ENCODE results near the gene C1QL1.
A peak's percentile ranks its signal among the peaks of the same experiment; 100 is the strongest.

C1QL1 gene

GRCh38 chr17:44913676-44914075, 54.4 kb downstream of the C1QL1 start:
- FAIRE-seq: no peak
- DNase-seq (ENCODE audit: insufficient read length, low spot score): no peak

GRCh38 chr17:44912763-44913544, 55.1 kb downstream of the C1QL1 start:
- DNase-seq (ENCODE audit: insufficient read length, low spot score) (no peak), FAIRE-seq (no peak)
- TF ChIP-seq CTCF (IDR thresholded peaks at IDR 0.05; ENCODE audit: insufficient read depth, missing control alignments): no peak

More at GRCh38 chr17:44913676-44914075, 54.4 kb downstream of the C1QL1 start:
- TF ChIP-seq CTCF (IDR thresholded peaks at IDR 0.05; ENCODE audit: insufficient read depth, missing control alignments): no peak

GRCh38 chr17:44911133-44912001, 56.7 kb downstream of the C1QL1 start:
- TF ChIP-seq CTCF (IDR thresholded peaks at IDR 0.05; ENCODE audit: insufficient read depth, missing control alignments): peak; percentile 42
- FAIRE-seq: no peak

GRCh38 chr17:44910231-44911106, 57.6 kb downstream of the C1QL1 start:
- TF ChIP-seq CTCF (IDR thresholded peaks at IDR 0.05; ENCODE audit: insufficient read depth, missing control alignments): no peak
- DNase-seq (ENCODE audit: insufficient read length, low spot score): peak; percentile 11
- FAIRE-seq: no peak

More at GRCh38 chr17:44911133-44912001, 56.7 kb downstream of the C1QL1 start:
- peak; percentile 55 for DNase-seq (ENCODE audit: insufficient read length, low spot score)

Measured in D721Med (cell line).